GM21515 (cell line): ENCODE data around the gene SLC18A3.

Experiments used
- ATAC-seq: cut with Tn5 transposase; IDR thresholded peaks from one replicate; pipeline ENCODE4 v1.9.1; 2021; ENCODE audit not compliant: unreplicated experiment

The SLC18A3 gene

GRCh38 chr10:49610114-49610457, at the start of gene SLC18A3:
TSS of gene SLC18A3 (plus strand) at chr10:49610310. CDS start at chr10:49610741, 431 bp downstream.
- no peak for ATAC-seq

DNA sequence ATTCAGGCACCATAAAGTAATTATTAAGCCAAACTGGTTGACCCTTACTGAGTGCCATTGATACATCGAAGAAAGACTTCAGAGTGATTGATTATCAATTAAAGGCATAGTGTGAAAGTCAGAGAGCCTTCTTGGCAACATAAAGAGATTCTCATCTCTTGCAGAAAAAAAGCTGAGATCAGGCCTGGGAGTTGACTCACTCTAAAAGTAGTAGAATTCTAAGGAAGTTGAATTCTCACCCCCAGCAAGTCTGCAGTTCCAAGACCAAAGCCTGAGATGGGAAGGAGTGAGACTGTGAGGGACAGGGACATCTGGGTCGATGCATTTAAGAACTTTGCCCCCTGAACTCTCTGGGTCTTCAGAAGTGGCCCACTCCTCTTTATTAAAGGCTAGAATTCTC, 49.6 kb upstream of the SLC18A3 start:
- ATAC-seq: no peak

GRCh38 chr10:49562893-49563292, 47.2 kb upstream of the SLC18A3 start:
- ATAC-seq: no peak

DNA sequence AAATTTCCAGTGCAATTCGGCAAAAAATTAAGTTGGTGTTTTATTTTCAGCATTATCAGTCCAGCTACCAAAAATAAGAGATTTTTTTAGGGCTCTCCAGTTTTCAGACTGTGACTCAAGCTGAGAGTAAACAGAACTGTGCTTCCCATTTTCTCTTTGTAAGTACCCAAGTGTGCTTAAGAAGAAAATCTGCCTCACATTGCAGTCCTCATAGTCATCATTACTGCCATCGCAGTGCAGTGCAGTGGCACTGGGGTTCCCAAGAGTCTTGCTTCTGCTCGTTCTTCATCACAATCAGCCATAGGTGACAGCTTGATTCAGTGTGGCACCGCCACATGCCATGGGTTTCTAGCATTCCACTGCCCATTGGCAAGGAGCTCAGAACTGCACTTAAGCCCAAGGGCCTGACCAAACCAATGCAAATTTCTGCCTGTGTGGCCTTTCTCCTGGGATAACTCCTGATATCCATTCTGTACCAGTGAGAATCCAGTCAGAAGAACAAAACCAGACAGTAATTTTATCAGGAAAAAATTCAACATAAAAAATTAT, 45.6 kb upstream of the SLC18A3 start:
- ATAC-seq: no peak

GRCh38 chr10:49567810-49568209, 42.3 kb upstream of the SLC18A3 start:
- no peak for ATAC-seq

GRCh38 chr10:49568235-49568634, 41.9 kb upstream of the SLC18A3 start:
- ATAC-seq: peak; percentile 67

DNA sequence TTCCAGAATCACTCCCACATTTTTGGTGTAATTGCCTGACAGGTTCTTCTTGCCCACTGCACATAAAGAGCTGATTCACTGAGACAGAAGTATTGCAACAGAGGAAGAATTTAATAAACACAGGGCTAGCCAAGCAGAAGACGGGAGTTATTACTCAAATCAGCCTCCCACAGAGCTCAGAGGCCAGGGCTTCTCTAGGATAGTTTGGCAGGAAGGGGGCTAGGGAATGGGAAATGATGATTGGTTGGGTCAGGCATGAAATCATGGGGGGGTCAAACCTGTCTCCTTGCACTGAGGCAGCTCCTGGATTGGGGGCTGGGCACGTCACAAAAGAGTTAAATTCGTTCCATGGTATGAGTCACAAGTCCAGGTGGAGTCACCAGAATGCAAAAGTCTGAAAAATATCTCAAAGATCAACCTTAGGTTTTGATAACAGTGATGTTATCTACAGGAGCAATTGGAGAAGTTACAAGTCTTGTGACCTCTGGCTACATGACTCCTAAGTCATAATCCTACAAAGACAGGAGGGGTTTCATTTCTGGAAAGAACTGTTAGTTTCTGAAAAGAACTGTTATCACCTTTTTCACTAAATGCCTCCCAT, 41.0 kb upstream of the SLC18A3 start:
- no peak for ATAC-seq

DNA sequence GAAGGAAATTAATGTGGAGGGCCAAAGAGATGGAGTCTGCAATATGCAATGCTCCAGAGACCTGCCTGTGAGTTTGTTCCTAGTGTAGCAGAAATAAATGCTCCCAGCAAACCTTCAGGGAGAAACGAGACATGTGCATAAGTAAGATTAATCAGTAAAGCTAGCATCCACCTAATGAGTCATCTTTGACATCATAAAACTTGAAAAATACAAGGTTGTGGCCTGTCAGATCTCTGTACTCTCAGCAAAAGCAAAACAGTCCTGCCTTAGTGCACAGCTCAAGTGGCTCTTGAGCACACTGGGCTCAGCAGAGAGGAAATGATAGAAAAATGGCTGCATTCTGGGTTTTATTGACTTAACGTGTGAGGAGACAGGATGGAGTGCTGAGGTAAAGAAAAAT, 38.7 kb upstream of the SLC18A3 start:
- ATAC-seq: no peak

DNA sequence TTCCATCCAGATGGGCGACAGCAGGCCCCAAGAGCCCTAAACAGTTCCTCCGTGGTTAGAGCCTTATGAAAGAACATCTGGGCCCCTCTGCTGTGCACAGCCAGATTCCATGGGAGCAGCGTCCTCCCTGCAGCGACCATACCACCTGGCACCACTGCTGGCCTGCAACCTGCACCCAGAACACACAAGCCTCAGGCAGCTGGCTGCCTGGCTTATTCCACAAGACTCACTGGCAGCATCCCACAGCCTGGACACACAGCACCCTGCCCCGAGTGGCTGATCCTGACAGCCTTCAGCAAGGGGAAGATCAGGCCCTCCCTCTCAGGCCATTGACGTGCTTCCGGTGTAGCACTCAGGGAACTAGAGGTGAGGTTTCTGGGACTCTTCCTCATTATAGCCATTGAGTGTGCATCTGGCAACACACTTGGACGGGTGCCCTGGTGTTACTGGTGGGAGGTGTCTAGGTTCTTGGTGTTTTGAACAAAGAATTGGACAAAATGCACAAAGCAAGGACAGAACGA, 37.5 kb upstream of the SLC18A3 start:
- ATAC-seq: no peak

DNA sequence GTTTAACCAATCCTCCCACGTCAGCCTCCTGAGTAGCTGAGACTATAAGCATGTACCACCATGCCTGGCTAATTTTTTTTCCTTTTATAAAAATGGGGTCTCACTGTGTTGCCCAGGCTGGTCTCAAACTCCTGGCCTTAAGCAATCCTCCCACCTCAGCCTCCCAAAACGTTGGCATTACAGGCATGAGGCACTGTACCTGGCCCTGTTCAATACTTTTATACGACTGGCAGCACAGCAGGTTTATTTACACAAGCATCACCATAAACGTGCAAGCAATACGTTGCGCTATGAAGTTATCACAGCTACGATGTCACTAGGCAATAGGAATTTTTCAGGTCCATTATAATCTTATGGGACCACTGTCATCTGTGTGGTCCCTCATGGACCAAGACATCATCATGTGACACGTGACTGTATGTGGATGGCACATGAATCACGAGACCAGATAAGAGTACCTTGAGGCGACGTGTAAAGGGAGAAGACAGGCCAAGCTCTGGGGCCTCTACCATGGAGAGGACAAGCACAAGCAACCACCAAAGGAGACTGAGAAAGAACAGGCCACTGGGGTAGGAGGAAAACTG, 34.5 kb upstream of the SLC18A3 start:
- no peak for ATAC-seq

DNA sequence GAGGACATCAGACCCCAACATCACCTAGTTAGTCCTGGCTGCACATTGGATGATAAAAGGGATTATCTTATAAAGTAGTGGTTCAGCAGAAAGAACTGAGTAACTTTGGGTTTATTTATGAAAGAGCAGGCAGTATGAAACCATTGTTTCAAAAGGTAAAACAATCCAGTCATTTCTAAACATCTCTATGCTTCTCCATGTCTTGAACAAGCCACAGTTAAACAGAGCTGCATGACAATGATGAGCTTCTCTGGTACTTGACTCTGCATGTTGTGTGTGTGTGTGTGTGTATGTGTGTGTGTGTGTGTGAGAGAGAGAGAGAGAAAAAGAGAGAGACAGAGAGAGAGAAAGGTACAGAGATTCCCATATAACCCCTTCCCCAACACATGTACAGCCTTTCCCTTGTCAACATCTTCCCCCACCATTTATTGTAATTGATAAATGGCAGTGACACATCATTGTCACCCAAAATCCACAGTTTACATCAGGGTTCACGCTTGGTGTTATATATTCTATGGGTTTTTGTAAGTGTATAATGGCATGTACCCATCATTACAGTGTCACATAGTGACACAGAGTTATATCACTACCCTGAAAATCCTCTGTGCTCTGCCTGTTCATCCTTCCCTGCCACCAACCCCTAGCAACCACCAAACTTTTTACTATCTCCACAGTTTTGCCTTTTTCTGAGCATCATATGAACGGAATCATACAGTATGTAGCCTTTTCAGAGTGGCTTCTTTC, 32.8 kb upstream of the SLC18A3 start:
- no peak for ATAC-seq

GRCh38 chr10:49578392-49578791, 31.7 kb upstream of the SLC18A3 start:
- no peak for ATAC-seq

DNA sequence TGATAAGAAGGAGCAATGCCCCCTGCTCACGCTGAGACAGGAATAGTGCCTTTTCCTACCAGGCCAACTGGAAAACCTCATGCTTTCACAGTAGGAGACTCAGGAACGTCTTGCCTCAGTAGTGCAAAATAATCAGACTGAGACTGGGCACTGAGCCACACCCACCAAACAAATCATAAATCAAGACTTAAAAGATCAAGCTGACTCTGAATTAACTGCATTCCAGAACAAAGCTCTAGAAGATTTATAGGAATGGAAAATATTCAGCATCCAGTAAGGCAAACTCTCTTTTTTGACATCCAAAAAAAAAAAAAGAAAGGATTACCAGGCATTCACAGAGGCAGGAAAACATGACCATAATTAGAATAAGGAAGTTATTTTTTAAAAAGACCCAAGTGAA, 30.5 kb upstream of the SLC18A3 start:
- no peak for ATAC-seq

DNA sequence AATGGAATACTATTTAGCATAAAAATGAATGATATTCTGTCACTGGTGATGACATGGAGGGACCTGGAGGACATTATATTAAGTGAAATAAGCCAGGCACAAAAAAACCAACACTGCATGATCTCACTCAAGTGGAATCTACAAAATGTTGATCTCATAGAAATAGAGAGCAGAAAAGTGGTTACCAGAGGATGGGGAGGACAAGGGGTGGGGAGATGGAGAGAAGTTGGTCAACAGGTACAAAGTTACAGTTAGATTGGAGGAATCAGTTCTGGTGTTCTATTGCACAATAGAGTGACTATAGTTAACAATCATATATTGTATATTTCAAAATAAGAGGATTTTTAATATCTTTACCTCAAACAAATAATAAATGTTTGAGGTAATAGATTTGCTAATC, 24.7 kb upstream of the SLC18A3 start:
- ATAC-seq: no peak

- ATAC-seq: no peak
These were observed 22.1 kb upstream of the SLC18A3 start for GRCh38 chr10:49587981-49588380.

GRCh38 chr10:49592726-49593563, 17.2 kb upstream of the SLC18A3 start:
- ATAC-seq: no peak

DNA sequence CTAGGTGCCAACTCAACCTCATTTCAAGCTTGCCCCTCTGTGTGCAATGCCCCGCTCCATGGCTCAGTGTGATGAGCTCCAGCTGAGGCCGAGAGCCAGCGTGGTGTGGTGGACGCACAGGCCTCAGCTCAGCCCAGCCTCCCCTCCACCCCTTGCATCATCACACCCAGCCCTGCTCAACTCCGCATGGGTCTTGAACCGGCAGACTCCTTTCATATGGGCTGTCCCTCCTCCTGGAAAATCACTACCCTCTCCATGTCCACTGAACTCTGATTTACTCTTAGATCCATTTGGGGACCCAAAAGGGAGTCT, 16.6 kb upstream of the SLC18A3 start:
- no peak for ATAC-seq

DNA sequence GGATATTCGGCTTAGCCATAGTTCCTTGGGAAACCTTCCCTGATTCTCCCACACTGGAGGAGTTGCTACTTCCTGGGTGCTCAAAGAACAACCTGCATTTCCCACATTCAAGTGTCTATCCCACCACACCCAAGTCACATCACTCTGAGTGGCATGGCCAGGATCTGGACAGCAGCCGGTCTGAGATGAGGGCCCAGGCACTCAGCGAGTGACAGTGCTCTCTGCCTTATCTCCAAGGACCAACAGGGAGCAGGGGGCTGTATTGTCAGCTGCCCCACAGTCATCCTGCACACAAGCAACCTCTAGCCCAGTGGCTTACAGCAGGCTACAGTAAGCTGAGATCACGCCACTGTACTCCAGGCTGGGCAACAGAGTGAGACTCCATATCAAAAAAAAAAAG, 16.1 kb upstream of the SLC18A3 start:
- no peak for ATAC-seq

DNA sequence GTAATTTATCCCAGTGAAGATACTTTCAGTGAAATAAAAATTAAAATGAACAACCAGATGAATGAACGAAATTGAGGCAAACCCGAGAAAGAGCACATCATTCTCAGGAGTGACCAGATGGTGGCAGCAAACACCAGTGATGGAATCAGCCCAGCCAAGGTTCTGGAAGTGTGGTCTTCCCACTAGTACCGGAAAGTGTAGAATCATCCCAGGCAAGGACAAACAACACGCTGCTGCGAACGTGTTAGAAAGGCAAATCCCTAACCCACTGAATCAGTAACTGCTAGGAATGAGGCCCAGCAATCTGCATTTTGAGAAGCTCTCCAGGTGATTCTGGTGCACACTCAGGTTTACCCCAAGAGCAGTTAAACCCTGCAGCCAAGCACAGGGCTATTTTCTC, 15.5 kb upstream of the SLC18A3 start:
- ATAC-seq: no peak

DNA sequence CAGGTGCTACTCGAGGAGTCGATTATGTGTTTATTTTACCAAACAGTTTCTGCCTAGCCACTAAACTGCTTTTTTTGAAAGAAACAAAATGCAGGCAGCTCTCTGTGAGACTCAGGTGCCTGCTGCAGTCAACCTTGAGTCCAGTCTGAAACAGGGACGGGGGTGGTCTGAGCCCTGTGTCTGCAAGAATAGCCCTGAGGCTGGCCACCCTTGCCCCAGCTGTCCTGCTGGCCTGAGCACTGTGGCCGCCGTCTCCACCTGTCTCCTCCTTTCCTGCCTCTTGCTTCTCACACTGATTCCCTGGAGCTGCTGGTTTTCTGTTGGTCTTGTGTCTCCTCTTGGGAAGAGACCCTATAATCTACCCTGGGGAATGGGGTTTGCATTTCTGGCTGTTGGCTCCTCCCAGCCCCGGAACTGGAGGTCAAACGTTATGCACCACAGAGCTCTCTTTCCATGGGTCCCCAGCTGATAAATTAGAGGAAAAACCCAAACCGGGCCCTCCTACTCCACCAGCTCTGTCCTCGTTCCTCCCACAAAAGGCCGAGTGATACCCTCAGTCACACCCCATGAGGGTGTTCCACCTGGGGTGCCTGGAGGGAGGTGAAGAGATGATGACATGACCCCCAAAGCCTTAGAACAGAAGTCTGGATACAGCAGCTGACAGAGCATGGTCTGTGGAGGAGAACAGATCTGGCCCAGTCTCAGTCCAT, 15.0 kb upstream of the SLC18A3 start:
- ATAC-seq: no peak
